OCI-M2 (cell line): Measurements from ENCODE around the gene RANBP9.
A peak's percentile ranks its signal among the peaks of the same experiment; 100 is the strongest.

ENCODE experiments used
- DNase-seq: peaks from one replicate; lab custom pipeline; 2025; ENCODE audit not compliant: unreplicated experiment; lab: John Stamatoyannopoulos, UW

Gene RANBP9

GRCh38 chr6:13679996-13680395 lies 31.6 kb downstream of the RANBP9 start:
- no peak for DNase-seq

GRCh38 chr6:13678255-13678983 lies 33.2 kb downstream of the RANBP9 start:
- peak; percentile 62 for DNase-seq

- no peak for DNase-seq
These were observed 33.8 kb downstream of the RANBP9 start for GRCh38 chr6:13677878-13678254.

GRCh38 chr6:13676551-13677156 lies 35.0 kb downstream of the RANBP9 start:
- no peak for DNase-seq

- no peak for DNase-seq
These were observed 37.0 kb downstream of the RANBP9 start for GRCh38 chr6:13674533-13675190.

- DNase-seq = no peak
These were observed 37.7 kb downstream of the RANBP9 start for GRCh38 chr6:13673825-13674444.

- DNase-seq = no peak
These were observed 38.3 kb downstream of the RANBP9 start for GRCh38 chr6:13673368-13673767.

GRCh38 chr6:13672904-13673303 lies 38.7 kb downstream of the RANBP9 start:
- no peak for DNase-seq

GRCh38 chr6:13671548-13672127 lies 40.0 kb downstream of the RANBP9 start:
- DNase-seq = no peak

- DNase-seq = no peak
These were observed 42.2 kb downstream of the RANBP9 start for GRCh38 chr6:13669476-13669875.

- DNase-seq = no peak
These were observed 43.2 kb downstream of the RANBP9 start for GRCh38 chr6:13668291-13668928.

- no peak for DNase-seq
These were observed 44.0 kb downstream of the RANBP9 start for GRCh38 chr6:13667655-13668054.

GRCh38 chr6:13666194-13667105 lies 45.2 kb downstream of the RANBP9 start:
- no peak for DNase-seq

- DNase-seq = no peak
These were observed 46.8 kb downstream of the RANBP9 start for GRCh38 chr6:13664703-13665352.

GRCh38 chr6:13663986-13664385 lies 47.6 kb downstream of the RANBP9 start:
- no peak for DNase-seq

- DNase-seq = no peak
These were observed 48.8 kb downstream of the RANBP9 start for GRCh38 chr6:13662651-13663334.

GRCh38 chr6:13661647-13662046 lies 50.0 kb downstream of the RANBP9 start:
- DNase-seq = no peak

- no peak for DNase-seq
These were observed 50.7 kb downstream of the RANBP9 start for GRCh38 chr6:13660893-13661292.

GRCh38 chr6:13660273-13660672 lies 51.4 kb downstream of the RANBP9 start:
- DNase-seq = no peak
